ENCODE data around the gene BCL3. TPM values are rescaled to one million over a fixed set of nuclear protein-coding genes. Genes with fewer than 3 reads are reported as not detected.

BCL3 gene
- total RNA-seq, 1 experiment from 2014 or later: 7.8 TPM

DNA sequence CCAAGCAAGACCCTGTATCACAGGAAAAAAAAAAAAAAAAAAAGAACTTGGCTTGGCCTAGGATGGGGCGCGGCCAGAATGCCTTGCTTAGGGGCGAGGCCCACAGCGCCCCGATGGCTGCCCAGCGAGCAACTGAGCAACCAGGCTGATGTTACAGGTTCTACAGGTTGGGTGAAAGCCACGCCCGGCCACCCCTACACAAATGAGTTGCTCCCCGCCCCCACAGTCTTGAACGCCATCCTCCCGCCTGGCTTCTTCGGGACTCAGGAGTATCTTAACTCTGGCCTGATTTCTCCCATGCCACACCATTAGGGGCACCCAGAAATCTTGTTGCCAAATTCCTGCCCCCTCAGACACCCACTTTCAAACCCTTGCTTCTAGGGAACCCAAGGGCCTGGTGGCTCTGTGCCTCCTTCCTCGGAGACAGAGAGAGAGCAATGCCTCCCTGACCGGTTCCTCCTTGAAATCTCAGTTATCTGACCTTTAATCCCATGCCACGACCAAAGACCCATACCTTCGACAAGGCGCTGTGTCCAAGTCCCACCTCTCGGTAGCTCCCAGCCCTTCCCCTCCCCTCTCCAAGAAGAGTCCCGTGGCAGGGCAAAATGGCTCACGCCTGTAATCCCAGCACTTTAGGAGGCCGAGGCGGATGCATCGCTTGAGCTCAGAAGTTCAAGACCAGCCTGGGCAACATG, 28.0 kb downstream of the BCL3 start (continued):
- no peak for TF ChIP-seq ERG (CRISPR knock-in tag; IDR thresholded peaks at IDR 0.05)
- TF ChIP-seq MXD4 (CRISPR knock-in tag; IDR thresholded peaks at IDR 0.05; ENCODE audit: borderline replicate concordance): no peak

- ChIA-PET POLR2A (interaction anchor here (1.0 kb wide), 1 partner anchor 101 kb away, joined by 4 read pairs; no protein-coding TSS in a partner anchor), CTCF (interaction anchor here (0.5 to 9.8 kb wide), 8 partner anchors 19 to 207 kb away, joined by 3 to 548 read pairs (median 5); partner anchors contain the start of gene NECTIN2)
- H3K9me3 Mint-ChIP-seq: no peaks in the 10 kb centered on the region
- no peaks in the 10 kb centered on the region for H3K36me3 Mint-ChIP-seq
- H3K4me3 Mint-ChIP-seq: peak within 1 kb of the TSS; percentile 61
- ATAC-seq (peak; percentile 99), DNase-seq (ENCODE audit: low spot score) (peak; percentile 96)
- peaks cover 4% of the 10 kb centered on the region for H3K4me1 Mint-ChIP-seq
- 0 out of 2 replicates have a peak within 1 kb of the TSS, but pooled peaks have one; percentile 6 for H3K27ac Mint-ChIP-seq
- H3K27me3 Mint-ChIP-seq (ENCODE audit: low read depth): peaks cover 17% of the 10 kb centered on the region
- TF ChIP-seq, protein P1, sequence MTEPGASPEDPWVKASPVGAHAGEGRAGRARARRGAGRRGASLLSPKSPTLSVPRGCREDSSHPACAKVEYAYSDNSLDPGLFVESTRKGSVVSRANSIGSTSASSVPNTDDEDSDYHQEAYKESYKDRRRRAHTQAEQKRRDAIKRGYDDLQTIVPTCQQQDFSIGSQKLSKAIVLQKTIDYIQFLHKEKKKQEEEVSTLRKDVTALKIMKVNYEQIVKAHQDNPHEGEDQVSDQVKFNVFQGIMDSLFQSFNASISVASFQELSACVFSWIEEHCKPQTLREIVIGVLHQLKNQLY (CRISPR knock-in tag; IDR thresholded peaks at IDR 0.05): no peak
- TF ChIP-seq NFE2L1 (CRISPR knock-in tag; IDR thresholded peaks at IDR 0.05) (no peak), ETV6 (CRISPR knock-in tag; IDR thresholded peaks at IDR 0.05) (peak; percentile 63; the same call in 1 of the 2 replicates), E2F4 (CRISPR knock-in tag; IDR thresholded peaks at IDR 0.05; ENCODE audit: borderline replicate concordance, low read depth) (no peak), KAT7 (CRISPR knock-in tag; IDR thresholded peaks at IDR 0.05; ENCODE audit: borderline replicate concordance) (no peak), IRF2 (CRISPR knock-in tag; IDR thresholded peaks at IDR 0.05; ENCODE audit: borderline replicate concordance, low read depth) (no peak), HMGXB4 (CRISPR knock-in tag; IDR thresholded peaks at IDR 0.05) (peak; percentile 46; the same call in 1 of the 2 replicates), NR1H2 (CRISPR knock-in tag; IDR thresholded peaks at IDR 0.05) (no peak), TCF7 (CRISPR knock-in tag; IDR thresholded peaks at IDR 0.05; ENCODE audit: low read depth) (no peak), FOXP1 (CRISPR knock-in tag; IDR thresholded peaks at IDR 0.05; ENCODE audit: borderline replicate concordance) (no peak; the same call in 1 of the 2 replicates), STAT6 (CRISPR knock-in tag; conservative IDR thresholded peaks at IDR 0.05; ENCODE audit: low read depth) (no peak)
- TF ChIP-seq, protein P2, sequence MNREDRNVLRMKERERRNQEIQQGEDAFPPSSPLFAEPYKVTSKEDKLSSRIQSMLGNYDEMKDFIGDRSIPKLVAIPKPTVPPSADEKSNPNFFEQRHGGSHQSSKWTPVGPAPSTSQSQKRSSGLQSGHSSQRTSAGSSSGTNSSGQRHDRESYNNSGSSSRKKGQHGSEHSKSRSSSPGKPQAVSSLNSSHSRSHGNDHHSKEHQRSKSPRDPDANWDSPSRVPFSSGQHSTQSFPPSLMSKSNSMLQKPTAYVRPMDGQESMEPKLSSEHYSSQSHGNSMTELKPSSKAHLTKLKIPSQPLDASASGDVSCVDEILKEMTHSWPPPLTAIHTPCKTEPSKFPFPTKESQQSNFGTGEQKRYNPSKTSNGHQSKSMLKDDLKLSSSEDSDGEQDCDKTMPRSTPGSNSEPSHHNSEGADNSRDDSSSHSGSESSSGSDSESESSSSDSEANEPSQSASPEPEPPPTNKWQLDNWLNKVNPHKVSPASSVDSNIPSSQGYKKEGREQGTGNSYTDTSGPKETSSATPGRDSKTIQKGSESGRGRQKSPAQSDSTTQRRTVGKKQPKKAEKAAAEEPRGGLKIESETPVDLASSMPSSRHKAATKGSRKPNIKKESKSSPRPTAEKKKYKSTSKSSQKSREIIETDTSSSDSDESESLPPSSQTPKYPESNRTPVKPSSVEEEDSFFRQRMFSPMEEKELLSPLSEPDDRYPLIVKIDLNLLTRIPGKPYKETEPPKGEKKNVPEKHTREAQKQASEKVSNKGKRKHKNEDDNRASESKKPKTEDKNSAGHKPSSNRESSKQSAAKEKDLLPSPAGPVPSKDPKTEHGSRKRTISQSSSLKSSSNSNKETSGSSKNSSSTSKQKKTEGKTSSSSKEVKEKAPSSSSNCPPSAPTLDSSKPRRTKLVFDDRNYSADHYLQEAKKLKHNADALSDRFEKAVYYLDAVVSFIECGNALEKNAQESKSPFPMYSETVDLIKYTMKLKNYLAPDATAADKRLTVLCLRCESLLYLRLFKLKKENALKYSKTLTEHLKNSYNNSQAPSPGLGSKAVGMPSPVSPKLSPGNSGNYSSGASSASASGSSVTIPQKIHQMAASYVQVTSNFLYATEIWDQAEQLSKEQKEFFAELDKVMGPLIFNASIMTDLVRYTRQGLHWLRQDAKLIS (CRISPR knock-in tag; IDR thresholded peaks at IDR 0.05; ENCODE audit: borderline replicate concordance): no peak
- TF ChIP-seq, protein P3, sequence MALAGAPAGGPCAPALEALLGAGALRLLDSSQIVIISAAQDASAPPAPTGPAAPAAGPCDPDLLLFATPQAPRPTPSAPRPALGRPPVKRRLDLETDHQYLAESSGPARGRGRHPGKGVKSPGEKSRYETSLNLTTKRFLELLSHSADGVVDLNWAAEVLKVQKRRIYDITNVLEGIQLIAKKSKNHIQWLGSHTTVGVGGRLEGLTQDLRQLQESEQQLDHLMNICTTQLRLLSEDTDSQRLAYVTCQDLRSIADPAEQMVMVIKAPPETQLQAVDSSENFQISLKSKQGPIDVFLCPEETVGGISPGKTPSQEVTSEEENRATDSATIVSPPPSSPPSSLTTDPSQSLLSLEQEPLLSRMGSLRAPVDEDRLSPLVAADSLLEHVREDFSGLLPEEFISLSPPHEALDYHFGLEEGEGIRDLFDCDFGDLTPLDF (CRISPR knock-in tag; IDR thresholded peaks at IDR 0.05): no peak
These were observed 29.3 kb downstream of the BCL3 start, which contains the start of gene CBLC for GRCh38 chr19:44777715-44778347. Gene CBLC, plus strand, starts transcription at chr19:44777890. Its CDS starts 42 bp downstream, at chr19:44777932.

Measured in WTC11 (cell line).